NOMO-1 treated with dmso at 0.1 percent for 144 hours (cell line): ENCODE data around the gene CTNNA3.

Experiments used
- DNase-seq: peaks from one replicate; lab custom pipeline; 2025; ENCODE audit not compliant: unreplicated experiment; lab: John Stamatoyannopoulos, UW

The CTNNA3 gene

DNA sequence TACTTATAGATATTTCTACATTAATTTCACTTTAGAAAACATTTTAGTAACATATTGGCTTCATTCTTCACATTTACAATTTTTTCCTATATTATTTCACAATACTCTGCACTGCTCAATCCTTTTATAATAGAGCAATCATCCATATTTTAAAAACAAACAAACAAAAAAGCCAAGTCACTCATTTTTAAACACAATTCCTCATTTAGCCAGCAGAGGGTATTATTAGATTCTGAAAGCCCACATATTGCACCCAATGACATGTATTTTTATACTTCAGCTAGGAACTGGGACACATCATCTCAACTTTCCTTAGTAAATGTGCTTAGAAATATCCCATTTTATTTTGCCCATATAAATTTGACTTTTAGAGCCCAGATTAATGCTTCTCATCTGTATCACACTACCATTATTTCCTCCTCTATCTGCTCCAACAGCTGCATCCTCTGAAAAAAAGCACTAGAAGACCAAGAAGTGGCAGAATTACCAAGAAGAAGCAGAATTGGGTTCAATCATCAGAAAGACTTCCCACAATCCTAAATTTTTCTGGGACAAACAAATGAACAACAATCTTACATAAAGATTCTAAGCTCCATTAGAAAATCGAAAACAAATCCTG lies 29.5 kb downstream of the CTNNA3 start:
- DNase-seq, result no peak

DNA sequence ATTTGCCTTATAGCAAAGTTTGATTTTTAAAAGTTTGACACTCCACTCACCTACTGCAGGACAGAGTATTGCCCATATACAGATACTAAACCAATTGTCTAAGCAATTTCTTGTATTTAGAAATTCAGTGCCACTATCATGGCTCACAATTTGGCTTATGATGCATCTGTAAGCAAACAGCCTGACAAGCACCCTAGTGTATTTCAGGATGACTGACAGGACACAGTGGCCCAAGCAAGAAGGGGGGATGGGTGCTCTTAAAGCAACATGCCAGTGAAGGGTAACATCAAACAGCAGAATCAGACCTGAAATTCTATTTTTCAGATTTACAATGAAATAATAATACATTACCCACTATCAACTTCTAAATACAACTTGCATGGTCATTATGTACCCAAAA lies 30.5 kb downstream of the CTNNA3 start:
- DNase-seq, result no peak

- DNase-seq, result no peak
Measured at GRCh38 chr10:67664942-67665341, 31.1 kb downstream of the CTNNA3 start.

DNA sequence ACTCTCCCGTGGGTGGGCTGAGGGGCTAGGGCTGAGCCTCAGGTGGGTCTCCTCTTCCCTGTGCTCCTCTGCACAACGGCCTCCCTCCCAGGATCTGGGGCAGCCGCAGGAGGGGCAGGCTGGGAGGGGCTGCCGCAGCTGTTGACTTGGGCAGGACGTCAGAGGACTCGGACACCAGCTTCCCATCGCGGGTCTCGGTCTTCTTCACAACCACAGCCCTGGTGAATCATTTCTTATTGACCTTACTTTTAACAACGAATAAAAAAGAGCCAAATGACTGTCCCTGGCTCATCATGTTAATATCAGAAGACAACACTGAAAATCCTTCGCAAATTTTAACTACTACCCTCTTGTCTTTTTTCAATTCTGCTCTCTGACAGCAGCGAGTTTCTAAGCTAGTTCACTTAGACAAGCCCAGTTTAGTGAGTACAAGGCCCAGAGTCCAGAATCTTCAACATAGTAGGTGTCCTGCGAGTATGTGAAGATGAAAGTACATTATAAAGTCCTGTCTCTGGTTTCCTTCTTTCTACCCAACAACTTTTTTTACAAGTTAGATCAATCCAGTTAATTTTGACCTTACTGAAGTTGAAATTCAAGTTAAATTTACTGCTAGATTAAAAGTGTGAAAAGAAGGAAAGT lies 32.4 kb downstream of the CTNNA3 start:
- DNase-seq, result no peak

- no peak for DNase-seq
Measured at GRCh38 chr10:67662415-67662814, 33.6 kb downstream of the CTNNA3 start.

- DNase-seq, result no peak
Measured at GRCh38 chr10:67659497-67659896, 36.5 kb downstream of the CTNNA3 start.

GRCh38 chr10:67657775-67658174 lies 38.2 kb downstream of the CTNNA3 start:
- no peak for DNase-seq

DNA sequence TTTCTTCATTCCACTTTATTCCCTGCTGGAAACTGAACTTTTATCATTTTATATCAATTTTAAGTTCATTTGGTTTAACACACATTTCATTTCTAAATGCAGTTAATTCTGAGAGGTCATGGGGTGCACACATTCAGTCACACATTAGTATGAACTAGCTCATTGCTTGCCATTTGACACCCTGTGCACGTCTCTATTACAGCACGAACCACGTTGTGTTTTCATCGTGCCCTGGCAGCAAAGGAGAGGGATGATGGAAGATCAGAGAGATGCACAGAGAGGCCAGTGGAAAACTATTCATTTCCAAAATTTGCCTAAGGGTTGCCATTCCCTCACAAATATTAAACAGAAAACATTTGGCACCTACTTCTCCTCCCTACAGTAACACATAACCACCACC lies 45.4 kb downstream of the CTNNA3 start:
- DNase-seq, result no peak

GRCh38 chr10:67648613-67649229 lies 47.3 kb downstream of the CTNNA3 start:
- DNase-seq, result no peak

- DNase-seq, result no peak
Measured at GRCh38 chr10:67630904-67631303, 65.1 kb downstream of the CTNNA3 start.

- no peak for DNase-seq
Measured at GRCh38 chr10:67629461-67629971, 66.5 kb downstream of the CTNNA3 start.

GRCh38 chr10:67622984-67623383 lies 73.0 kb downstream of the CTNNA3 start:
- no peak for DNase-seq

DNA sequence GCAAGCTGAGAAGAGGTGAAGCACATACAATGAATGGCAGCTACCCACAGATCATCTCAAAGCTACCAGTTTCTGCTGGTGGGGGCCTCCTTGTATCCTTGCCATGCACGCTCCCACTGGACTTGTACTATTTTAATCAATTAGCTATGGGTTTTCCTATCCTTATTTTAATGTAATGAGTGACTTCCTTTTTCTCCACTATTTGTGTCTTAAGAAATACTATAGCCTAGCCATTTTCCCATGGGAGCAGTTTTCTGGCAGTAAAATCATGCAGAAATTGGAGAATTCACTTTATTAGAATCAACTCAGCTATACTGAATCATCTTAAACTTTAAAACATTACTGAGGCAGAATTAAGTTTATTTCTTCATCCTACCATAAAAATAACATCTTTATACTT lies 73.5 kb downstream of the CTNNA3 start:
- DNase-seq, result no peak

DNA sequence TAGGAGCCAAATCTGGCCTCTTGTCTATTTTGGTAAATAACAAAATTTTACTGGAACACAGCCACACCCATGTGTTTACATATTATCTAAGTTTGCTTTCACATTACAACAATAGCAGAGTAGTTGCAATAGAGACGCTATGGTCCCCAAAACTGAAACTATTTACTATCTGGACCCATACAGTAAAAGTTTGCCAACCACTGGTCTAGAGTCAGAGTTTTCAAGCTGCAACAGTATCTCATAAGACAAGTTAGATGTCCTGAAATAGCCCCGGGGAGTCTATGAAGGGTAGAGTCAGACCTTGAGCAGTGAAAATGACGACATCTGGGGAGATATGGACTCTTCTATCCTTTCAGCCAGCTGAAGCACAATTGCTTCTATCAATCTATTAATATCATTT lies 74.2 kb downstream of the CTNNA3 start:
- DNase-seq, result no peak

DNA sequence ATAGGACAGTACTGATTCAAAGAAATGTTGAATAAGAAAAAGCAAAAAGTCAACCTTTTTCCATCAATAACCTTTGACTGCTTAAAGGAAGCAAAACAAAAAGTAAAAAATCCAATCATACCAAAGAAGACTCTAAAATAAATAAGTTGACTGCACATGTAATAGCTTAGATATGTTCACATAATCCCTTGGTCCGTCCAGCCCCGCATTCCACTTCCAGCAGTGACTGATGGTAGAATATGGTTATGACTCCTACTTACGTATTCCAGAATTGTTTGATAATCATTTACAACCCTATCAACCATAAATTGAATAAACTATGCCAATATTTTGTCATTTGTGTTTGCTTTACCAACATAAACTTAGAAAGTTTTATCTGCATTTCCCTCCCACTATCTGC lies 77.9 kb downstream of the CTNNA3 start:
- DNase-seq, result no peak

DNA sequence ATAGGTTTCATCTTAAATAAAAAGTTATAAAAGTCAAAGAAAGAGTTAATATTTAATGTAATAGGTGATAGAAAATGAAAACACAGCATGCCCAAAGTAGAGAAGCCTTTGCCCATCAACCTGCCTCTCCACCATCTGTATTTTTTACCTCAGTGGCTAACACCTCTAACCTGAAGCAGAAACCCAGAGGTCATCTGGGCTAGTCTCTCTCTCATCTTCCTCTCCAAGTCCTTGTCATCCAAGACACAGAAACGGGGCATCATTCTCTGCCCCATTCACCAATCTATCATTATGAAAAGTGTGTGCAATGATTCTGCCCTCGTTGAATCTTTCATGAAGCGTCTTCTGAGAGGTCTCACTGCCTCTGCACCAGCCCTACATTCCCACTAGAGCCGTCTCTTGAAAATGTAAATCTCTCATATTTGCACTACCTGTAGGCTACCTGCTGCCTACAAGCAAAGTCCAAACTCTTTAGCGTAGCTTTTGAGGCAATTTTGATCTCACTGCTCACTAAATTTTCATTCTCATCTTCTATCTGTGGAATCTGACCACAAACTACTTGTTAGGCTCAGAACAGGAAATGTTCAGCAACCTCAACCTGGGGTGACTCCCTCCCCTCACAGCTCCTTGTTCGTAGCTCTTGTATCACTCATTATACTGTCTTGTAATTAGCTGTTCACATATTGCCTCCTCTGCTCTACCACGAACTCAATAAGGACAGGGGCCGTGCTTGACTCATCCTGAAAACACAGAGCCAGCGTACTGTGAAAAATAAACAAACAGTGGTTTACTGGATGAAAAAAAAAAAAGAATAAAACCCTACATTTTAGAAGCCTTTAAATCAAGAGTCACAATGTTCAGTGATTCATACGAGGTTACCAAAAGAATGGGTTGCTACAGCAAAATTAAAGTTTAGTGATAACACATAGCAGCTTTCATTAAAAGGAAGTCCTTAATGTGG lies 83.1 kb downstream of the CTNNA3 start:
- DNase-seq, result no peak

- DNase-seq, result no peak
Measured at GRCh38 chr10:67612176-67612575, 83.8 kb downstream of the CTNNA3 start.

- no peak for DNase-seq
Measured at GRCh38 chr10:67609996-67610793, 85.8 kb downstream of the CTNNA3 start.

GRCh38 chr10:67608001-67608400 lies 88.0 kb downstream of the CTNNA3 start:
- no peak for DNase-seq

DNA sequence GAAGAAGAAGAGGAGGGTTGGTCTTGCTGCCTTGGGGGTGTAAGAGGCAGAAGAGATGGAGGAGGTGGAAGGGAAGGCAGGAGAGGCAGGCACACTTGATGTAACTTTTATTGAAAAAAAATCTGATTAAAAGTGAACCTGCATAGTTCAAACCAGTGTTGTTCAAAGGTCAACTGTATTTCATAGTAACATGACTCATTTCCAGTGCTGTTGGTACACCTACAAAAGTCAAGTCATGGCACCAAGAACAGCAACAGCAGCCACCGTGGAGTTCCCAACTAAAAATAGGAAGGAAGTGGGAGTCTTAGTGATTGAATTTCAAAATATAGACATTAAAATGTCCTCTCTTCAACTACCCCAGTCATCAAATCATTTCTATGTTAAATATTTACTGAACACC lies 88.5 kb downstream of the CTNNA3 start:
- no peak for DNase-seq

DNA sequence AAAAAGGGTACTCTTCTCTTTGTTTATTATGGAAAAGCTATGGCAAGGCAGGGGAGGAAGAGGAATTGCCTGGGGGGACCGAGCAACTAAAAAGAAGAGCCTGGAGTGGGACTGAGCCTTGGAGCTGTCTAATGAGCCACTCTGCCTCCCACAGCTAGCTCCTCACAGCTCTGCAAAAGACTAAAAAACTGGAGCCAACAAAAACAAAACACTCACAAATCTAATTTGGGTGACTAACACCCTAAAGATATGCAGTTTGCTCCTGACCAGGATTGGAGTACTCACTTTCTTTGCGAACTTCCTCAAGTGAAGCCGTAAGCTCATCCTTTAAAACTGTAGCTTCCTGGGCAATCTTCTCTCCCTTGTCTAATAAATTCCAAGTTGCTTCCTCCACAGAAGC lies 89.4 kb downstream of the CTNNA3 start:
- no peak for DNase-seq
